ENCODE results near the gene ZBTB7C. TPM values are rescaled to one million over a fixed set of nuclear protein-coding genes. Genes with fewer than 3 reads are reported as not detected.

Gene ZBTB7C
- total RNA-seq, 1 experiment from 2014 or later: 0.32 TPM

DNA sequence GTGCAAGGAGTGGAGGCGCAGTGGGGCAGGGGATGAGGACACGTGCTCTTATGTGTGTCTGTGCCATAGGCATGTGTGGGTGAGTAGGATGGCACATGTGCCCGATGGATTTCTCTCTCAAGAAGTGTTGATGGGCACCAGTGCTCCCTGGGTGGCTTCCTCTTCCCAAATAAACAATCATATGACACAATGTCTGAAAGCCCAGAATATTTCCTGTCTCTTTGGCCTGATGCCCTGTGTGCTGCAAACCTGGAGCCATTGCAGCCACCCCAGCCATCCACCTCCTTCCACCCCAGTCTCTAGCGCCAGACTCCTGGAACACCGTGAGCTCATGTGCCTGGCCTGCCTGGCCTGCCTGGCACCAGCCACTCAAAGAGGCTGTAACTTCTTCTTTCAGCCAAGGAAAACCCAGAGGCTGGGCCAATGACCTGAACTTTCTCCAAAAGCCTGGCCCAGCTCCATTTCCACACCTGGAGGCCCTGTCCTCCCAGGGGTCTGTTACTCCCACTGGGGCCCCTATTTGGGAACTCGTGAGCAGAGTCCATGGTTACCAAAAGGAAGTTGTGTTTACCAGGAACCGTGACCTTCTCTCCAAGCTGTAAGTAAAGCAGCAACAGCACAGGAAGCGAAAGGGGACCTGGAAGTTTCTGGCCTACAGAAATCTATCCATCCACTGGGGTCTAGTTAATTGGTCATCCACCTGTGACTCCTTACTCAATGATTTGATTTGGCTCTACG, 9.5 kb upstream of the ZBTB7C start:
- POLR2A ChIA-PET (ENCODE audit: low non-redundant PET): no interaction called here
- Histone ChIP-seq H3K27ac (ENCODE audit: low read depth, low read length, poor library complexity, severe bottlenecking) (no peak overlapping the region), H3K4me1 (ENCODE audit: insufficient read depth, low read length, poor library complexity, severe bottlenecking) (no peaks in the 10 kb centered on the region), H3K36me3 (ENCODE audit: insufficient read depth, low read length, poor library complexity, severe bottlenecking) (no peaks in the 10 kb centered on the region), H3K27me3 (replicated peaks; ENCODE audit: insufficient read depth, low read depth, low read length, poor library complexity) (peaks cover 40% of the 10 kb centered on the region), H3K4me3 (ENCODE audit: low read depth, low read length, poor library complexity, severe bottlenecking) (no peak overlapping the region), H3K9me3 (ENCODE audit: low read depth, low read length, poor library complexity, severe bottlenecking) (no peaks in the 10 kb centered on the region)
- CTCF ChIA-PET: no interaction called here
- no TSS peak for BruUV-seq (replicated peaks)
- TF ChIP-seq, protein P1, sequence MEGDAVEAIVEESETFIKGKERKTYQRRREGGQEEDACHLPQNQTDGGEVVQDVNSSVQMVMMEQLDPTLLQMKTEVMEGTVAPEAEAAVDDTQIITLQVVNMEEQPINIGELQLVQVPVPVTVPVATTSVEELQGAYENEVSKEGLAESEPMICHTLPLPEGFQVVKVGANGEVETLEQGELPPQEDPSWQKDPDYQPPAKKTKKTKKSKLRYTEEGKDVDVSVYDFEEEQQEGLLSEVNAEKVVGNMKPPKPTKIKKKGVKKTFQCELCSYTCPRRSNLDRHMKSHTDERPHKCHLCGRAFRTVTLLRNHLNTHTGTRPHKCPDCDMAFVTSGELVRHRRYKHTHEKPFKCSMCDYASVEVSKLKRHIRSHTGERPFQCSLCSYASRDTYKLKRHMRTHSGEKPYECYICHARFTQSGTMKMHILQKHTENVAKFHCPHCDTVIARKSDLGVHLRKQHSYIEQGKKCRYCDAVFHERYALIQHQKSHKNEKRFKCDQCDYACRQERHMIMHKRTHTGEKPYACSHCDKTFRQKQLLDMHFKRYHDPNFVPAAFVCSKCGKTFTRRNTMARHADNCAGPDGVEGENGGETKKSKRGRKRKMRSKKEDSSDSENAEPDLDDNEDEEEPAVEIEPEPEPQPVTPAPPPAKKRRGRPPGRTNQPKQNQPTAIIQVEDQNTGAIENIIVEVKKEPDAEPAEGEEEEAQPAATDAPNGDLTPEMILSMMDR (conservative IDR thresholded peaks at IDR 0.05; ENCODE audit: low read depth, low read length): no peak
- TF ChIP-seq EZH2 (IDR thresholded peaks at IDR 0.05; ENCODE audit: borderline replicate concordance, low read depth, low read length, poor library complexity, severe bottlenecking): no peak
- no peak for DNase-seq (ENCODE audit: low spot score)
- intact Hi-C loops (cut with micrococcal nuclease; ENCODE audit: unreplicated experiment): no loop called here

DNA sequence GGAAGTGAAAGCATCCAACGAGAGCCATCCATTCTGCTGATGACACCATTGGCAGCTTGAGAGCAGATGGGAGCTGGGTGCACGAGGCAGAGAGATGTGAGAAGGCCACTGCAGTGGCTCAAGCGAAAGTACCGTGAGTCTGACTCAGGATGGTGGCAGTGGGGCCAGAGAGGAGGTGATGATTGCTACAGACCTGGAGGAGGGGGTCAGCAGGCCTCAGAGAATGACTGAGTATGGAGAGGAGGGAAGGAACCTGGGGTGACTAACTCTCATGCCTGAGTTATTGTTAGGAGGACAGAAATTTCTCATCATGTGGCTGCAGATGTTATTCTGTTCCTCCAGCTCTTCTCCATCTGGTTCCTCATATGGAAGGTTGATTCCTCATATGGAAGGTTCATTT, 8.8 kb upstream of the ZBTB7C start:
- Histone ChIP-seq H3K4me1 (ENCODE audit: insufficient read depth, low read length, poor library complexity, severe bottlenecking) (no peaks in the 10 kb centered on the region), H3K27ac (ENCODE audit: low read depth, low read length, poor library complexity, severe bottlenecking) (no peak overlapping the region), H3K27me3 (replicated peaks; ENCODE audit: insufficient read depth, low read depth, low read length, poor library complexity) (peaks cover 32% of the 10 kb centered on the region), H3K4me3 (ENCODE audit: low read depth, low read length, poor library complexity, severe bottlenecking) (no peak overlapping the region), H3K36me3 (ENCODE audit: insufficient read depth, low read length, poor library complexity, severe bottlenecking) (no peaks in the 10 kb centered on the region), H3K9me3 (ENCODE audit: low read depth, low read length, poor library complexity, severe bottlenecking) (no peaks in the 10 kb centered on the region)
- intact Hi-C loops (cut with micrococcal nuclease; ENCODE audit: unreplicated experiment): no loop called here
- no peak for TF ChIP-seq EZH2 (IDR thresholded peaks at IDR 0.05; ENCODE audit: borderline replicate concordance, low read depth, low read length, poor library complexity, severe bottlenecking)
- TF ChIP-seq, protein P1 (conservative IDR thresholded peaks at IDR 0.05; ENCODE audit: low read depth, low read length): no peak
- DNase-seq (ENCODE audit: low spot score): no peak
- no TSS peak for BruUV-seq (replicated peaks)
- ChIA-PET CTCF (no interaction called here), POLR2A (ENCODE audit: low non-redundant PET) (no interaction called here)

DNA sequence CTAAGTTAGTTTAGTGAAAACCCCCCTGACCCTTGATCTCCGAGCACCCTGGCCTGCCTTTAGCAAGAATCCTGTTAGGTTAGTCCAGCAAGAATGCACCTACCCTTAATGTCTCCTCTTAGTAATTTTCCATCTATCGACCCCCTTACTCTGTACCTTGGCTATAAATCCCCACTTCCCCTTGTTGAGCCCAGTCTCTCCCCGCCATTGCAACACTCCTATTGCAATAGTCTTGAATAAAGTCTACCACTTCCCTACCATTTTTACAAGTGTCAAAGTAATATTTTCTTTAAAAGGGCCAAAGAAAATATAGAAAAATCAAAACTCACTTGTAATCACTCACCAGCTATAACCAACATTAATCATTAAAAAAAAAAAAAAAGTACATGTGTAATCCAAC, 4.2 kb upstream of the ZBTB7C start:
- Histone ChIP-seq H3K9me3 (ENCODE audit: low read depth, low read length, poor library complexity, severe bottlenecking) (no peaks in the 10 kb centered on the region), H3K27me3 (replicated peaks; ENCODE audit: insufficient read depth, low read depth, low read length, poor library complexity) (peaks cover 50% of the 10 kb centered on the region), H3K4me1 (ENCODE audit: insufficient read depth, low read length, poor library complexity, severe bottlenecking) (peaks cover 5% of the 10 kb centered on the region), H3K36me3 (ENCODE audit: insufficient read depth, low read length, poor library complexity, severe bottlenecking) (no peaks in the 10 kb centered on the region), H3K4me3 (ENCODE audit: low read depth, low read length, poor library complexity, severe bottlenecking) (no peak overlapping the region), H3K27ac (ENCODE audit: low read depth, low read length, poor library complexity, severe bottlenecking) (no peak overlapping the region)
- BruUV-seq (replicated peaks): no TSS peak
- no peak for TF ChIP-seq EZH2 (IDR thresholded peaks at IDR 0.05; ENCODE audit: borderline replicate concordance, low read depth, low read length, poor library complexity, severe bottlenecking)
- TF ChIP-seq, protein P1 (conservative IDR thresholded peaks at IDR 0.05; ENCODE audit: low read depth, low read length): no peak
- no peak for DNase-seq (ENCODE audit: low spot score)
- ChIA-PET POLR2A (ENCODE audit: low non-redundant PET) (no interaction called here), CTCF (no interaction called here)
- intact Hi-C loops (cut with micrococcal nuclease; ENCODE audit: unreplicated experiment): no loop called here
